GM23248 (cell line): ENCODE measurements around the gene GALM.

Experiments used
- EZH2 ChIP-seq: fragments of 200-600 bp; sonication (generic); IDR thresholded peaks from 2 replicates; pipeline ENCODE4 v1.6.1; 2018; ENCODE audit warnings: antibody characterized with exemption, mild to moderate bottlenecking; ENCODE audit not compliant: insufficient read depth, poor library complexity, severe bottlenecking
- EZH2phosphoT487 ChIP-seq: fragments of 200-600 bp; sonication (generic); IDR thresholded peaks from 2 replicates; pipeline ENCODE4 v1.6.1; 2018; ENCODE audit warnings: antibody characterized with exemption, moderate library complexity, mild to moderate bottlenecking, low read depth; ENCODE audit not compliant: insufficient read depth

- no peak for TF ChIP-seq EZH2
- no peak for TF ChIP-seq EZH2phosphoT487
Observed at GRCh38 chr2:38682008-38682575, 16.2 kb downstream of the GALM start.
